ENCODE data around the gene SMIM45.
A peak's percentile ranks its signal among the peaks of the same experiment; 100 is the strongest.

SMIM45 gene

GRCh38 chr22:41969110-41969646 lies 17.2 kb downstream of the SMIM45 start, which contains the start of gene SEPTIN3:
Gene SEPTIN3 (plus strand): TSS chr22:41969443. CDS start chr22:41971493, 2,050 bp downstream.
- no TSS peak for BruUV-seq (replicated peaks)
- ChIA-PET CTCF (interaction anchor here (0.5 kb wide), 1 partner anchor 313 kb away, joined by 4 read pairs; no protein-coding TSS in a partner anchor), POLR2A (ENCODE audit: unreplicated experiment) (no interaction called here)
- no peak within 1 kb of the TSS for H3K14ac ChIP-seq (replicated peaks; ENCODE audit: low read depth, low read length)
- no peaks in the 10 kb centered on the region for H3K9me3 ChIP-seq (ENCODE audit: control insufficient read depth, insufficient read depth, low read length)
- H4K8ac ChIP-seq (ENCODE audit: low read depth in 2 of 2, low read length in 2 of 2): no peak within 1 kb of the TSS
- ATAC-seq (ENCODE audit: low read depth) (no peak), DNase-seq (no peak)
- no peak for TF ChIP-seq RFX5 (IDR thresholded peaks at IDR 0.05; ENCODE audit: low read depth, low read length)
- TF ChIP-seq BHLHE40 (IDR thresholded peaks at IDR 0.05; ENCODE audit: low read depth, low read length): no peak
- no peak for TF ChIP-seq MXI1 (IDR thresholded peaks at IDR 0.05; ENCODE audit: borderline replicate concordance, low read depth, low read length)
- TF ChIP-seq ELK1 (IDR thresholded peaks at IDR 0.05; ENCODE audit: borderline replicate concordance, low read depth, low read length): no peak
- TF ChIP-seq MAZ (IDR thresholded peaks at IDR 0.05; ENCODE audit: borderline replicate concordance, low read depth, low read length): no peak
- TF ChIP-seq SMC3 (IDR thresholded peaks at IDR 0.05; ENCODE audit: low read depth, low read length): no peak
- no peak for TF ChIP-seq FOS (IDR thresholded peaks at IDR 0.05; ENCODE audit: low read depth, low read length)
- TF ChIP-seq USF2 (IDR thresholded peaks at IDR 0.05; ENCODE audit: low read depth, low read length): no peak
- TF ChIP-seq CEBPB (IDR thresholded peaks at IDR 0.05; ENCODE audit: low read depth, low read length): no peak
- no peak for TF ChIP-seq MAFK (IDR thresholded peaks at IDR 0.05; ENCODE audit: low read depth, low read length)
- TF ChIP-seq CTCF (conservative IDR thresholded peaks at IDR 0.05; ENCODE audit: low read depth, low read length): no peak
- no peak for TF ChIP-seq RCOR1 (IDR thresholded peaks at IDR 0.05; ENCODE audit: insufficient replicate concordance, low read length)
- TF ChIP-seq NFE2L2 (IDR thresholded peaks at IDR 0.05; ENCODE audit: low read depth, low read length): no peak
- no peak for TF ChIP-seq RAD21 (IDR thresholded peaks at IDR 0.05; ENCODE audit: low read length)
- TF ChIP-seq CHD1 (IDR thresholded peaks at IDR 0.05; ENCODE audit: low read depth, low read length): no peak
- no peak for TF ChIP-seq POLR2A (IDR thresholded peaks at IDR 0.05; ENCODE audit: low read depth, low read length)
- 27% methylated on average over 3 of the region's 8 CpGs; no CpG with 5 or more reads in 1 of the 2 experiments for WGBS, 2 experiments (ENCODE audit: extremely low coverage in 2 of 2, insufficient read length in 1 of 2)
- in situ Hi-C loops (cut with MboI; ENCODE audit: low sequenced_read_pairs): loop anchor here (5.0 kb wide), 1 partner anchor 473 kb away; no protein-coding TSS in a partner anchor
- H3K4ac ChIP-seq (ENCODE audit: low read depth, low read length): no peak within 1 kb of the TSS
- no peak within 1 kb of the TSS for H3K23ac ChIP-seq (ENCODE audit: low read depth, low read length)
- no peak within 1 kb of the TSS for H4K91ac ChIP-seq (ENCODE audit: insufficient read depth, low read depth, low read length)
- H4K5ac ChIP-seq (ENCODE audit: low read depth, low read length): no peak within 1 kb of the TSS
- peaks cover 28% of the 10 kb centered on the region for H3K27me3 ChIP-seq (ENCODE audit: control insufficient read depth, insufficient read depth, low read length)
- H2BK15ac ChIP-seq (ENCODE audit: low read depth, low read length): no peak within 1 kb of the TSS
- H2BK5ac ChIP-seq (ENCODE audit: low read depth, low read length, poor library complexity, severe bottlenecking): no peak within 1 kb of the TSS
- H2AFZ ChIP-seq (replicated peaks; ENCODE audit: low read length, poor library complexity): peak within 1 kb of the TSS; percentile 53
- dilution Hi-C loops (cut with HindIII; ENCODE audit: low sequenced_read_pairs, unreplicated experiment): no loop called here
- H4K20me1 ChIP-seq (ENCODE audit: insufficient read depth, low read length): no peaks in the 10 kb centered on the region
- intact Hi-C loops (cut with micrococcal nuclease): no loop called here
- no peak within 1 kb of the TSS for H3K27ac ChIP-seq (ENCODE audit: insufficient read depth, low read length)
- peak within 1 kb of the TSS; percentile 57 for H2AK9ac ChIP-seq (replicated peaks; ENCODE audit: low read depth, low read length, poor library complexity)
- no peaks in the 10 kb centered on the region for H3K79me1 ChIP-seq (ENCODE audit: low read depth in 1 of 2, low read length in 2 of 2)
- H3K9ac ChIP-seq (ENCODE audit: low read depth, low read length): no peak within 1 kb of the TSS
- H3K56ac ChIP-seq (ENCODE audit: extremely low read depth, insufficient read depth, low read length): no peak within 1 kb of the TSS
- H3K36me3 ChIP-seq (ENCODE audit: control insufficient read depth, insufficient read depth, low read length): no peaks in the 10 kb centered on the region
- no peak within 1 kb of the TSS; the same call in 1 of the 2 replicates for H2AK5ac ChIP-seq (ENCODE audit: low read depth, low read length)
- no peak within 1 kb of the TSS for H2BK120ac ChIP-seq (ENCODE audit: low read depth, low read length)
- H2BK20ac ChIP-seq (ENCODE audit: low read depth, low read length): no peak within 1 kb of the TSS
- H3K4me2 ChIP-seq (ENCODE audit: low read depth, low read length): no peak within 1 kb of the TSS
- no peaks in the 10 kb centered on the region for H3K4me1 ChIP-seq (ENCODE audit: control insufficient read depth, insufficient read depth, low read length)
- H3K4me3 ChIP-seq (ENCODE audit: insufficient read depth, low read depth, low read length): no peak within 1 kb of the TSS
- no peak within 1 kb of the TSS for H3K18ac ChIP-seq (ENCODE audit: low read depth, low read length)
- H3K9me1 ChIP-seq (ENCODE audit: insufficient read depth, low read length): no peaks in the 10 kb centered on the region

All from IMR-90 (cell line).